Fibroblast of the aortic adventitia (primary cell): Measurements from ENCODE around the gene PRICKLE2. TPM values are rescaled to one million over a fixed set of nuclear protein-coding genes. Genes with fewer than 3 reads are reported as not detected.
A peak's percentile ranks its signal among the peaks of the same experiment; 100 is the strongest.

Source experiments
- DNase-seq: peaks from one replicate; pipeline ENCODE4 v3.0.0-alpha.2; 2010; ENCODE audit warnings: low read depth
- H3K4me3 ChIP-seq: 2 replicates; pipeline ENCODE4 v1.5.1; 2011; ENCODE audit warnings: low read depth, mild to moderate bottlenecking, control low read depth, low read length, moderate library complexity
- CTCF ChIP-seq: IDR thresholded peaks from 2 replicates; pipeline ENCODE4 v1.5.1; 2011; ENCODE audit warnings: mild to moderate bottlenecking, low read length, control low read depth, inconsistent platforms; ENCODE audit not compliant: insufficient read depth
- total RNA-seq: library from RNA; depleted of rRNA; stranded (reverse); fragments of >200 nt; gene quantifications from 2 replicates; pipeline ENCODE4 v1.2.3, GENCODE V29; 2012; ENCODE audit warnings: low replicate concordance

PRICKLE2 gene
- total RNA-seq, 1 donor: 22.0 TPM

- no peak overlapping the region for H3K4me3 ChIP-seq
- DNase-seq: no peak
- no peak for TF ChIP-seq CTCF
Observed at GRCh38 chr3:64082411-64082810, 142.9 kb downstream of the PRICKLE2 start.

- TF ChIP-seq CTCF: no peak
- H3K4me3 ChIP-seq: no peak overlapping the region
- no peak for DNase-seq
Observed at GRCh38 chr3:64081235-64081630, 144.0 kb downstream of the PRICKLE2 start.

GRCh38 chr3:64080616-64081234, 144.5 kb downstream of the PRICKLE2 start:
- DNase-seq: no peak
- TF ChIP-seq CTCF: no peak
- no peak overlapping the region for H3K4me3 ChIP-seq

GRCh38 chr3:64079369-64080150, 145.7 kb downstream of the PRICKLE2 start:
- TF ChIP-seq CTCF: no peak
- no peak overlapping the region for H3K4me3 ChIP-seq
- DNase-seq: peak; percentile 37

- TF ChIP-seq CTCF: no peak
- H3K4me3 ChIP-seq: no peak overlapping the region
- DNase-seq: no peak
Observed at GRCh38 chr3:64078966-64079365, 146.3 kb downstream of the PRICKLE2 start.

GRCh38 chr3:64074895-64075679, 150.2 kb downstream of the PRICKLE2 start:
- H3K4me3 ChIP-seq: no peak overlapping the region
- DNase-seq: no peak
- no peak for TF ChIP-seq CTCF
